ENCODE measurements around the gene PROZ. TPM values are rescaled to one million over a fixed set of nuclear protein-coding genes. Genes with fewer than 3 reads are reported as not detected.

The PROZ gene
- total RNA-seq, 1 donor from 2014 or later: not detected

GRCh38 chr13:113187263-113187669 is 28.8 kb downstream of the PROZ start:
- Mint-ChIP-seq H3K9me3 (ENCODE audit: unreplicated experiment) (peaks cover 4% of the 10 kb centered on the region), H3K36me3 (ENCODE audit: unreplicated experiment) (no peaks in the 10 kb centered on the region), H3K27ac (ENCODE audit: unreplicated experiment) (peak overlapping the region; percentile 31), H3K27me3 (ENCODE audit: unreplicated experiment) (peaks cover 3% of the 10 kb centered on the region), H3K4me3 (ENCODE audit: unreplicated experiment) (no peak overlapping the region), H3K4me1 (ENCODE audit: low read depth, unreplicated experiment) (peaks cover 9% of the 10 kb centered on the region)
- peak; percentile 48 for DNase-seq
- TF ChIP-seq CTCF (IDR thresholded peaks at IDR 0.05; ENCODE audit: partially characterized antibody, unreplicated experiment): no peak

GRCh38 chr13:113187883-113188665 is 29.6 kb downstream of the PROZ start:
- H3K27me3 Mint-ChIP-seq (ENCODE audit: unreplicated experiment): peaks cover 3% of the 10 kb centered on the region
- H3K27ac Mint-ChIP-seq (ENCODE audit: unreplicated experiment): peak overlapping the region; percentile 9
- peaks cover 9% of the 10 kb centered on the region for H3K4me1 Mint-ChIP-seq (ENCODE audit: low read depth, unreplicated experiment)
- peaks cover 4% of the 10 kb centered on the region for H3K9me3 Mint-ChIP-seq (ENCODE audit: unreplicated experiment)
- H3K4me3 Mint-ChIP-seq (ENCODE audit: unreplicated experiment): no peak overlapping the region
- TF ChIP-seq CTCF (IDR thresholded peaks at IDR 0.05; ENCODE audit: partially characterized antibody, unreplicated experiment): no peak
- H3K36me3 Mint-ChIP-seq (ENCODE audit: unreplicated experiment): no peaks in the 10 kb centered on the region
- no peak for DNase-seq

- peaks cover 3% of the 10 kb centered on the region for H3K27me3 Mint-ChIP-seq (ENCODE audit: unreplicated experiment)
- no peak overlapping the region for H3K27ac Mint-ChIP-seq (ENCODE audit: unreplicated experiment)
- no peak overlapping the region for H3K4me3 Mint-ChIP-seq (ENCODE audit: unreplicated experiment)
These were observed 31.7 kb downstream of the PROZ start for GRCh38 chr13:113190181-113190580.

GRCh38 chr13:113192279-113192678 is 33.8 kb downstream of the PROZ start:
- peaks cover 1% of the 10 kb centered on the region for H3K4me1 Mint-ChIP-seq (ENCODE audit: low read depth, unreplicated experiment)
- DNase-seq: no peak

More at GRCh38 chr13:113190181-113190580, 31.7 kb downstream of the PROZ start:
- Mint-ChIP-seq H3K4me1 (ENCODE audit: low read depth, unreplicated experiment) (peaks cover 6% of the 10 kb centered on the region), H3K36me3 (ENCODE audit: unreplicated experiment) (no peaks in the 10 kb centered on the region), H3K9me3 (ENCODE audit: unreplicated experiment) (peaks cover 4% of the 10 kb centered on the region)
- TF ChIP-seq CTCF (IDR thresholded peaks at IDR 0.05; ENCODE audit: partially characterized antibody, unreplicated experiment): no peak
- DNase-seq: no peak

More at GRCh38 chr13:113192279-113192678, 33.8 kb downstream of the PROZ start:
- Mint-ChIP-seq H3K27me3 (ENCODE audit: unreplicated experiment) (no peaks in the 10 kb centered on the region), H3K36me3 (ENCODE audit: unreplicated experiment) (no peaks in the 10 kb centered on the region), H3K4me3 (ENCODE audit: unreplicated experiment) (no peak overlapping the region), H3K9me3 (ENCODE audit: unreplicated experiment) (peaks cover 1% of the 10 kb centered on the region), H3K27ac (ENCODE audit: unreplicated experiment) (no peak overlapping the region)
- TF ChIP-seq CTCF (IDR thresholded peaks at IDR 0.05; ENCODE audit: partially characterized antibody, unreplicated experiment): no peak
